Activated CD8-positive, alpha-beta memory T cell treated with anti-CD3 and anti-CD28 coated beads, Interleukin-2, amount 10 ng/mL, durations not matched to agents 7 days and 5 days (primary cell): ENCODE results near the gene PFKFB2. TPM values are rescaled to one million over a fixed set of nuclear protein-coding genes. Genes with fewer than 3 reads are reported as not detected.

Source experiments
- ATAC-seq: fragments of 150-1000 bp; cut with Tn5 transposase; one replicate; pipeline ENCODE4 v1.10.0; 2021; ENCODE audit warnings: moderate library complexity
- CTCF ChIA-PET: fragments of 350-600 bp; sonication (Branson Sonifier 250); formaldehyde crosslinking; loops from one replicate; lab custom pipeline; 2021; ENCODE audit warnings: antibody characterized with exemption; lab: Charles Lee
- DNase-seq: peaks from one replicate; pipeline ENCODE4 v3.0.0-alpha.2; 2020
- H3K27ac Mint-ChIP-seq: one replicate; pipeline ENCODE4 v1.8.0; 2021; ENCODE audit warnings: mild to moderate bottlenecking, mixed read lengths
- H3K27me3 Mint-ChIP-seq: one replicate; pipeline ENCODE4 v1.8.0; 2021; ENCODE audit warnings: mixed read lengths
- H3K36me3 Mint-ChIP-seq: one replicate; pipeline ENCODE4 v1.8.0; 2021; ENCODE audit warnings: mild to moderate bottlenecking, mixed read lengths
- H3K4me1 Mint-ChIP-seq: one replicate; pipeline ENCODE4 v1.8.0; 2021; ENCODE audit warnings: mixed read lengths
- H3K4me3 Mint-ChIP-seq: one replicate; pipeline ENCODE4 v1.8.0; 2021; ENCODE audit warnings: mild to moderate bottlenecking, moderate library complexity, mixed read lengths
- H3K9me3 Mint-ChIP-seq: one replicate; pipeline ENCODE4 v1.8.0; 2022; ENCODE audit warnings: low read depth, mixed read lengths
- total RNA-seq, 2 experiments: library from RNA; stranded (reverse); gene quantifications; one replicate each; pipeline ENCODE4 v1.2.3, GENCODE V29; 2021

Gene PFKFB2
- total RNA-seq, 2 experiments from 2014 or later = 2.3 TPM

- H3K9me3 Mint-ChIP-seq = no peaks in the 10 kb centered on the region
- H3K27me3 Mint-ChIP-seq = peaks cover 42% of the 10 kb centered on the region
- CTCF ChIA-PET = interaction anchor here (0.7 to 2.1 kb wide), 2 partner anchors 19 to 21 kb away, joined by 3 to 4 read pairs; no protein-coding TSS in a partner anchor
- H3K4me3 Mint-ChIP-seq = no peak overlapping the region
- peaks cover 3% of the 10 kb centered on the region for H3K4me1 Mint-ChIP-seq
- no peak overlapping the region for H3K27ac Mint-ChIP-seq
- ATAC-seq (no peak), DNase-seq (no peak)
- no peaks in the 10 kb centered on the region for H3K36me3 Mint-ChIP-seq
These were observed 27.8 kb upstream of the PFKFB2 start for GRCh38 chr1:207025146-207025880.

DNA sequence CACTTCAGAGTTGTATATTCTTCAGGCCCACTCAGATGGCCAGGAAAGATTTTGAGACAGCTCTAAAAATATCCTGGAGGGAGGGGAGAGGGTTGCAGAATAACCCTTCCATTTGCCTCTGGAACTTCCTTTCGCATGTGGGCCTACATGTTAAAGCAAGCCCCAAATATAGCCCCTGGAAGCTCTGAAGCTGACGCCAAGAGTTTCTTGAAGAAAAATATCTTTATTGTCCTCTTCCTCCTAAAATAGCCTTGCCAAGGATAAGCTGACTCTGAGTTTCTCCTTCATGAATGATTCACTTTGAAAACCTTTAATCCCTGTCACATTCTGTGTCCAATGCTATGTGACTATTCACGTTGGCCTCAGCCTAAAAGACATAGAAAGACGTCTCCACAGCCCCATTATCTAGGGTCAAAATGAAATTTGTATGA, 27.0 kb upstream of the PFKFB2 start:
- H3K9me3 Mint-ChIP-seq = no peaks in the 10 kb centered on the region
- H3K27ac Mint-ChIP-seq = no peak overlapping the region
- no peaks in the 10 kb centered on the region for H3K4me1 Mint-ChIP-seq
- DNase-seq (no peak), ATAC-seq (no peak)
- no peak overlapping the region for H3K4me3 Mint-ChIP-seq
- H3K36me3 Mint-ChIP-seq = no peaks in the 10 kb centered on the region
- CTCF ChIA-PET = interaction anchor here (1.5 to 2.1 kb wide), 2 partner anchors 21 to 43 kb away, joined by 4 read pairs; no protein-coding TSS in a partner anchor
- peaks cover 50% of the 10 kb centered on the region for H3K27me3 Mint-ChIP-seq

GRCh38 chr1:207027206-207027777, 25.8 kb upstream of the PFKFB2 start:
- H3K4me3 Mint-ChIP-seq = no peak overlapping the region
- H3K4me1 Mint-ChIP-seq = no peaks in the 10 kb centered on the region
- DNase-seq (no peak), ATAC-seq (no peak)
- no peaks in the 10 kb centered on the region for H3K9me3 Mint-ChIP-seq
- peaks cover 61% of the 10 kb centered on the region for H3K27me3 Mint-ChIP-seq
- no peaks in the 10 kb centered on the region for H3K36me3 Mint-ChIP-seq
- no peak overlapping the region for H3K27ac Mint-ChIP-seq
- CTCF ChIA-PET = interaction anchor here (1.5 kb wide), 1 partner anchor 44 kb away, joined by 4 read pairs; no protein-coding TSS in a partner anchor

DNA sequence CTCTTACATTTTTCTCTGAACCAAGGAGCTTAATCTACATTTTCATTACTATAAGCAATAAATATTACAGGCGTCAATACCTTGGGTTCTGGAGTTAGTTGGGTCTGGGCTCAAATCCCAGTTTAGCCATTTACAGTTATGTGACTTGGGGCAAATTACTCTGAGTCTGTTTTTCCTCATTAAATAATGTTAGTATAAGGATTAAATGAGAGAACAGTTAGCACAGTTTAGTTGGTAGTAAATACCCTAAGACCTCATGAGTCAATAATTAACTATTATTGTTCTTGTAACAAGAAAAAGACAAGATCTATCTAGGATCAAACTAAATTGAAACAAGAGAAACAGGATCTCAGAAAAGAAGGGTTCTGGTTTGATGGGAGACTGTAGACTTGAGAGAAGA, 25.2 kb upstream of the PFKFB2 start:
- Mint-ChIP-seq H3K4me3 (no peak overlapping the region), H3K27me3 (peaks cover 67% of the 10 kb centered on the region), H3K27ac (no peak overlapping the region), H3K4me1 (no peaks in the 10 kb centered on the region), H3K36me3 (no peaks in the 10 kb centered on the region), H3K9me3 (no peaks in the 10 kb centered on the region)
- CTCF ChIA-PET = no interaction called here
- DNase-seq (no peak), ATAC-seq (no peak)

DNA sequence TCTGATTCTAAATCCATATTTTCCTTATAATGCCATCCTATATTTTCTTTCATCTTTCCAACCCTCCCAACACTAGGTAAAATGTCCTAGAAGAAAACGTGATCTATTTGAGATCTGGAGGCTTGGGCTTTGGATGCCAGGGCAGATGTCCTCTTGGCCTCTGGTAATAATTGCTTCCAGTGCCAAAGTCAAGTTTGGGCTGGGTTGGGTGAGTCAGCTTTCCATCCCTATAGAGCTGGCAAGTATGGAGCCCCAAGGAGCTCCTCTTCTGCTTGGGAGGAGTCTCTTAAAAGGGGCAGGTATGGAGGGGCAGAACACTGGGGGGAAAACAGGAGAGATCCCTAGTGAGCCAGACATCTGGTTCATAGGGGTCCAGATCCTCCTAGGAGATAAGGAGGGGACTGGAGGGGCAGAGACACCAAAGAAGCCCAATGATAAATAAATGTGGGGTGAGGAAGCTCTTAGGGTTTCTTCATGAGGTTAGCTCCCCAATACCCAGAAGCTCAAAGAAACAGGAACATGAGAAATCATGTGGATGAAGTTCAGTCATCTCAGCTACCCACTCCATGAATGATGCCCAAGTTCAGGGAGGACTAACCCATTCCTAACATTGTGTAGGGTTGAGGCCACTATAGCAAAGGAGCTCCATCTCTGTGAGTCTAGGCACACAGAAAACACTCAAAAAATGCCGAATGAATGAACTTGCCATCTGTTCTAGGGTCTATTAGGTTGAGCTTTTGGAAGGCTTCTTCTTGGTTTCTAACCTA, 24.0 kb upstream of the PFKFB2 start:
- Mint-ChIP-seq H3K27ac (no peak overlapping the region), H3K36me3 (no peaks in the 10 kb centered on the region), H3K4me1 (no peaks in the 10 kb centered on the region), H3K27me3 (peaks cover 76% of the 10 kb centered on the region), H3K9me3 (no peaks in the 10 kb centered on the region), H3K4me3 (no peak overlapping the region)
- no peak for DNase-seq
- no peak for ATAC-seq
- CTCF ChIA-PET = no interaction called here

DNA sequence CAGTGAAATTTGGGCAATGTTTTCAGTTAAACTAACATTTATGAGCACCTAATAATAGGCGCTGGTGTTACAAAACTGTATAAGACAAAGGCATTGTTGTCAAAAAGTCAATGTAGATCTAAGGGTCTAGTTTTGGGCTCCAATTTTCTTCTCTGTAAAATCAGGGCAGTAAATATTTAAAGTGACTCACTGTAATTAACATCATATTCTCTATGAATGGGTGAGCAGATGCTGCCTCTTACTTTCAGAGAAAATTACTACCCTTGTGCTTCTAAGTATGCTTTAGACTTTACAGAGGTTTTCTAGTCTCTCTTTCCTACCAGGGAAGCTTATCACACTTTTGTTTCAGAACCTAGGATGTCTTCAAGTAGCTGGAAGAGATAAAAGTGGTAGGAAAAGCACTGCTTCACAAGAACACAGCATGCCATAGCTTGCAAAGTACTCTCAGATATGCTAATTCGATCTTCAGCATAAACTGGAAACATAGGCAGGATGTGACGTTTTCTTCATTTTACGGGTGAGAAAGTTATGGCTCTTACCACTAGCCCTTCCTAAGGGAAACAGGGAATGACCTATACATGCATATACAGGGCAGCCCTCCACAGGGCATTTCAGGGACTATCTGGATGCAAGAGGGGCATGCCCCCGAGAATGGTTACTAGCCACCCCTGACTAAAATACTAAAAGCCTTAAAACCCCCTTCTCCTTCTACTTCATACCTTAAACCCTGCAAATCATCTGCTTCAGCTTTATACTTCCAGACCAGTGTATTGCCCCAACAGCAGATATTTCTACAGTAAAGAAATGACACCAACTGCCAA, 23.2 kb upstream of the PFKFB2 start:
- DNase-seq (no peak), ATAC-seq (no peak)
- Mint-ChIP-seq H3K27ac (no peak overlapping the region), H3K36me3 (no peaks in the 10 kb centered on the region), H3K27me3 (peaks cover 83% of the 10 kb centered on the region), H3K4me3 (no peak overlapping the region), H3K4me1 (no peaks in the 10 kb centered on the region), H3K9me3 (no peaks in the 10 kb centered on the region)
- CTCF ChIA-PET = no interaction called here

DNA sequence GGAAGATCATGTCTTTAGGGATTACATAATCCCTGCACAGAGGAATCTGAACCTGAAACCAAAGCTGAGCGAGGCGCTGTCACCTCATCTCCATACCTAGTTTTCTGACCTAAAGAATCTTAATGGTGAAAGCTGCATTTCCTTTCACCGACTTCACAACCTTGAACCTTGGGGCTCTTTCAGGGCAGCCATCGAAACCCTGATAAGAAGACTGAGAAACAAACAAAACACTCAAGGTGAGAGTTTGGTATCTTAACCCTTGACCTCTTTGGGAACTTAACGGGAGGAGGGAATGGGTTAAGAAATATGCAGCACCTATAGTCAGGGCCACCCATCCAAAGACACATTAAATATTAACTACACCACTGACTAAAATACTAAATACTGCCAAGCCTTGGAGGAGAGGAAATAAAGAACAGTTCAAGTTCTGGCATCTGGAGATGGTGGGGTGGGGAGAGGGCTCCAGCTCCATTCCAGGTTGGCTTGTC, 22.5 kb upstream of the PFKFB2 start:
- Mint-ChIP-seq H3K4me1 (no peaks in the 10 kb centered on the region), H3K36me3 (no peaks in the 10 kb centered on the region), H3K4me3 (no peak overlapping the region), H3K9me3 (no peaks in the 10 kb centered on the region), H3K27ac (no peak overlapping the region), H3K27me3 (peaks cover 88% of the 10 kb centered on the region)
- DNase-seq (no peak), ATAC-seq (no peak)
- CTCF ChIA-PET = interaction anchor here (1.5 kb wide), 1 partner anchor 10 kb away, joined by 6 read pairs; no protein-coding TSS in a partner anchor

- ATAC-seq (no peak), DNase-seq (no peak)
- no peaks in the 10 kb centered on the region for H3K36me3 Mint-ChIP-seq
- CTCF ChIA-PET = interaction anchor here (1.5 kb wide), 1 partner anchor 9 kb away, joined by 6 read pairs; no protein-coding TSS in a partner anchor
- H3K4me3 Mint-ChIP-seq = no peak overlapping the region
- H3K27me3 Mint-ChIP-seq = peaks cover 85% of the 10 kb centered on the region
- no peak overlapping the region for H3K27ac Mint-ChIP-seq
- no peaks in the 10 kb centered on the region for H3K4me1 Mint-ChIP-seq
- H3K9me3 Mint-ChIP-seq = no peaks in the 10 kb centered on the region
These were observed 22.1 kb upstream of the PFKFB2 start for GRCh38 chr1:207031016-207031415.

DNA sequence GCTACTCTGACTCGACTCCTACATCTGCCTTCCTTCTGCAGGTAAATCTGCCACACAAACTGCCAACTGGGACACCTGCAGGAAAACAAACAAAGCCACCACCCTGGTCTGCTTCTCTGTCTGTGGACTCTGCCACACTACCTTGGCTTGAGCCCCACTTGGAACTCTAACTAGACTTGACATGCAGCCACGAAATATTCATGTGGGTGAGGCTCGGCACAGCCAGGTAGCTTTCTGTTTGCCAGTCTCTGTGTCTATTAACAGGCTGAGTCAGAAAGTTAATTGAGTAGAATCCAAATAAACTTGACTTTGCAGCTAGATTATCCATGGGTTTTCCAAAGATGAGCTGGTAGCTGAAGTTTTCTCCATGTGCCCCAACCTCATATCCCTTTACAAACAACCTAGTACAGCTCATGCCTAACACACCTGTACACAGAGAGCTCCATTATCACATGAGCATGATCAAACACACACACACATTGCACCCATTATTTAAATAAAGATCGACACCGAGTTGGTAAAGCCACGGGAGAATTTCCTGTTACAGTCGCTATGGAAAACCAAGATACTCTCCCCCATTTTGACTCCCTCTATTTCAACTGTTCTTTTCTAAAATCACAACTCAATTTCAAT, 21.3 kb upstream of the PFKFB2 start:
- ATAC-seq = no peak
- H3K27me3 Mint-ChIP-seq = peaks cover 80% of the 10 kb centered on the region

DNA sequence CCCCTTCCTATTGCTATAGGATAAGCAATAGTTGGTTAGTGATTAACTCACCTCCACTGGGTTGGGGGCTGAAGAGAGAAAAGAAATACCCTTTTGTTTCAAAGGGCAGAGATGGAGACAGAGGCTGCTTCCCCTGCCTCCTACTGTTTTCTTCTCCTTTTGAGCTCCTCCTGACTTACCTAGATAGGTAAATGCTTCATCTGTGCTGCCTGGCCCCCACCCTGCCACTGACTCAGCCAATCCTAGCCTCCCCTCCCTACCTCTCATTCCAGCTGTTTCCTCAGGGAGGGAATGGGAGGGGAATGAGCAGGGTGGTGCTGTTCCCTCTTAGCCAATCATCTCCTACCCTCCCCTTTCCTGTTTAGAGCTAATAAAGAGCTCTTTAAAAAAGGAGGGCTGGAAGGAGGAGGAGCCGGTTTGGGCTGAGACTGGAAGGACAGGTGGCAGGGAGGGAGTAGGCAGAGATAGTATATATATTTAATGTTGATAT, 20.5 kb upstream of the PFKFB2 start, which contains the start of gene C1orf116:
Gene C1orf116 (minus strand): TSS at position 229 of the 490 bp plus-strand sequence. CDS start 5,158 bp downstream, outside the sequence.
- DNase-seq (no peak), ATAC-seq (no peak)
- peaks cover 73% of the 10 kb centered on the region for H3K27me3 Mint-ChIP-seq
- H3K27ac Mint-ChIP-seq = no peak within 1 kb of the TSS
- no peaks in the 10 kb centered on the region for H3K9me3 Mint-ChIP-seq
- CTCF ChIA-PET = interaction anchor here (0.9 to 1.9 kb wide), 3 partner anchors 12 to 82 kb away, joined by 3 to 6 read pairs (median 4); no protein-coding TSS in a partner anchor
- no peak within 1 kb of the TSS for H3K4me3 Mint-ChIP-seq
- no peaks in the 10 kb centered on the region for H3K36me3 Mint-ChIP-seq
- no peaks in the 10 kb centered on the region for H3K4me1 Mint-ChIP-seq

More for the DNA sequence above, 21.3 kb upstream of the PFKFB2 start:
- H3K27ac Mint-ChIP-seq = no peak overlapping the region
- H3K4me3 Mint-ChIP-seq = no peak overlapping the region
- no peaks in the 10 kb centered on the region for H3K9me3 Mint-ChIP-seq
- CTCF ChIA-PET = interaction anchor here (0.8 to 1.5 kb wide), 4 partner anchors 9 to 81 kb away, joined by 3 to 6 read pairs (median 4); no protein-coding TSS in a partner anchor
- H3K36me3 Mint-ChIP-seq = no peaks in the 10 kb centered on the region
- no peaks in the 10 kb centered on the region for H3K4me1 Mint-ChIP-seq
- DNase-seq = no peak

DNA sequence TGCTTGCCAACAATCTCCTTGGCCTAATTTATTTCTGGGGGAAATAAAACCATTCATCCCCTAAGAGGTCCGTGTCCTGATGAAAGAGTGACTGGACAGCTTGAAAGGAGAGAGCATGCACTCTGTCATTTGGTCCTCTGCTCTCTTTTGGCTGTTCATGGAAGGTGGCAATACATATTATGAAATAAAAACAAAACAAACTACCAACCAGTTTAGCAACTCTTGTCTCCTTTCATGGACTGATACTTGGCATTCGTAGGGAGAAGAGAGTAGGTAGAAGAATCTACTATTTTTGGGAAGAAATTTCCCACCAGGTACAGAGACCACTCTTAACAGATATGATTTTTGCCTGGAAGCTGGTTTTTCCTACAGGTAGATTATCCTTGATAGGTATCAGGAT, 19.8 kb upstream of the PFKFB2 start:
- ATAC-seq (no peak), DNase-seq (no peak)
- H3K4me3 Mint-ChIP-seq = no peak overlapping the region
- no peaks in the 10 kb centered on the region for H3K9me3 Mint-ChIP-seq
- peaks cover 67% of the 10 kb centered on the region for H3K27me3 Mint-ChIP-seq
- no peak overlapping the region for H3K27ac Mint-ChIP-seq
- CTCF ChIA-PET = interaction anchor here (1.1 to 1.9 kb wide), 4 partner anchors 11 to 100 kb away, joined by 3 to 6 read pairs (median 4); no protein-coding TSS in a partner anchor
- H3K36me3 Mint-ChIP-seq = no peaks in the 10 kb centered on the region
- H3K4me1 Mint-ChIP-seq = no peaks in the 10 kb centered on the region

- DNase-seq (no peak), ATAC-seq (no peak)
- Mint-ChIP-seq H3K4me3 (no peak overlapping the region), H3K27me3 (peaks cover 60% of the 10 kb centered on the region), H3K36me3 (no peaks in the 10 kb centered on the region), H3K27ac (no peak overlapping the region), H3K4me1 (no peaks in the 10 kb centered on the region), H3K9me3 (no peaks in the 10 kb centered on the region)
- CTCF ChIA-PET = interaction anchor here (1.1 to 1.9 kb wide), 3 partner anchors 15 to 101 kb away, joined by 3 to 6 read pairs (median 4); no protein-coding TSS in a partner anchor
These were observed 18.9 kb upstream of the PFKFB2 start for GRCh38 chr1:207034208-207034607.
